DOHH2 (cell line): ENCODE results near the gene DDIT4L.

Experiments used
- H3F3A ChIP-seq: fragments of 200-600 bp; sonication (generic), shearing (Covaris generic); 2 replicates; pipeline ENCODE4 v1.6.0; 2016; ENCODE audit warnings: antibody characterized with exemption, mild to moderate bottlenecking; ENCODE audit not compliant: control insufficient read depth, insufficient read depth
- H3K27ac ChIP-seq: fragments of 200-600 bp; sonication (generic); 2 replicates; pipeline ENCODE4 v1.5.1; 2014; ENCODE audit warnings: low read depth, mild to moderate bottlenecking, low read length, moderate library complexity
- H3K27me3 ChIP-seq: fragments of 200-600 bp; sonication (generic); 2 replicates; pipeline ENCODE4 v1.6.1; 2014; ENCODE audit warnings: mild to moderate bottlenecking, low read length, mixed read lengths; ENCODE audit not compliant: control insufficient read depth
- H3K36me3 ChIP-seq: fragments of 200-600 bp; sonication (generic); 2 replicates; pipeline ENCODE4 v1.6.1; 2014; ENCODE audit warnings: mild to moderate bottlenecking, low read length, moderate library complexity, mixed read lengths; ENCODE audit not compliant: control insufficient read depth
- H3K4me1 ChIP-seq: fragments of 200-600 bp; sonication (generic); 2 replicates; pipeline ENCODE4 v1.6.1; 2014; ENCODE audit warnings: mild to moderate bottlenecking, low read length, mixed read lengths; ENCODE audit not compliant: control insufficient read depth
- H3K4me2 ChIP-seq: fragments of 200-600 bp; sonication (generic); 2 replicates; pipeline ENCODE4 v1.6.0; 2014; ENCODE audit warnings: mild to moderate bottlenecking, low read length, moderate library complexity
- H3K4me3 ChIP-seq: fragments of 200-600 bp; sonication (generic); 2 replicates; pipeline ENCODE4 v1.5.1; 2014; ENCODE audit warnings: mild to moderate bottlenecking, low read length, mixed read lengths
- H3K79me2 ChIP-seq: fragments of 200-600 bp; sonication (generic); 2 replicates; pipeline ENCODE4 v1.6.1; 2014; ENCODE audit warnings: mild to moderate bottlenecking, low read length, mixed read lengths; ENCODE audit not compliant: control insufficient read depth
- H3K9me2 ChIP-seq: fragments of 200-600 bp; sonication (generic); replicated peaks from 2 replicates; pipeline ENCODE4 v1.6.1; 2014; ENCODE audit warnings: mild to moderate bottlenecking, low read length, mixed read lengths; ENCODE audit not compliant: control insufficient read depth
- H3K9me3 ChIP-seq: fragments of 200-600 bp; sonication (generic); 2 replicates; pipeline ENCODE4 v1.6.1; 2014; ENCODE audit warnings: antibody characterized with exemption, low read length, mixed read lengths; ENCODE audit not compliant: control insufficient read depth, insufficient read depth
- H4K20me1 ChIP-seq: fragments of 200-600 bp; sonication (generic); 2 replicates; pipeline ENCODE4 v1.6.0; 2014; ENCODE audit warnings: low read depth, mild to moderate bottlenecking, antibody characterized with exemption, low read length, moderate library complexity; ENCODE audit not compliant: control insufficient read depth, insufficient read depth
- CTCF ChIP-seq: fragments of 200-600 bp; sonication (generic); IDR thresholded peaks from one replicate; pipeline ENCODE4 v1.5.1; 2014; ENCODE audit warnings: antibody characterized with exemption, mild to moderate bottlenecking, low read depth, low read length; ENCODE audit not compliant: poor library complexity, severe bottlenecking
- EZH2phosphoT487 ChIP-seq: fragments of 200-600 bp; sonication (generic); IDR thresholded peaks from 2 replicates; pipeline ENCODE4 v1.6.1; 2017; ENCODE audit warnings: borderline replicate concordance, mild to moderate bottlenecking, antibody characterized with exemption, low read length, moderate library complexity, mixed read lengths

The DDIT4L gene

GRCh38 chr4:100169491-100170485 lies 20.5 kb downstream of the DDIT4L start:
- H3F3A ChIP-seq: no peaks in the 10 kb centered on the region
- H4K20me1 ChIP-seq: no peaks in the 10 kb centered on the region
- no peaks in the 10 kb centered on the region for H3K36me3 ChIP-seq
- H3K27me3 ChIP-seq: no peaks in the 10 kb centered on the region
- H3K4me2 ChIP-seq: no peak overlapping the region
- H3K9me3 ChIP-seq: no peaks in the 10 kb centered on the region
- TF ChIP-seq EZH2phosphoT487 (no peak), CTCF (no peak)
- H3K79me2 ChIP-seq: no peaks in the 10 kb centered on the region
- H3K4me3 ChIP-seq: no peak overlapping the region
- no peaks in the 10 kb centered on the region for H3K9me2 ChIP-seq
- peaks cover 25% of the 10 kb centered on the region for H3K4me1 ChIP-seq
- no peak overlapping the region for H3K27ac ChIP-seq

GRCh38 chr4:100168521-100168920 lies 21.7 kb downstream of the DDIT4L start:
- Histone ChIP-seq H3K9me2 (no peaks in the 10 kb centered on the region), H4K20me1 (no peaks in the 10 kb centered on the region), H3F3A (no peaks in the 10 kb centered on the region), H3K27me3 (no peaks in the 10 kb centered on the region), H3K9me3 (no peaks in the 10 kb centered on the region), H3K4me1 (peaks cover 35% of the 10 kb centered on the region), H3K27ac (no peak overlapping the region), H3K79me2 (no peaks in the 10 kb centered on the region), H3K4me2 (no peak overlapping the region), H3K36me3 (no peaks in the 10 kb centered on the region), H3K4me3 (no peak overlapping the region)
- TF ChIP-seq CTCF (no peak), EZH2phosphoT487 (no peak)

GRCh38 chr4:100166297-100167039 lies 23.8 kb downstream of the DDIT4L start:
- no peaks in the 10 kb centered on the region for H3F3A ChIP-seq
- no peak for TF ChIP-seq CTCF
- TF ChIP-seq EZH2phosphoT487: no peak
- no peaks in the 10 kb centered on the region for H3K27me3 ChIP-seq
- no peaks in the 10 kb centered on the region for H4K20me1 ChIP-seq
- no peaks in the 10 kb centered on the region for H3K36me3 ChIP-seq
- H3K9me3 ChIP-seq: peaks cover 8% of the 10 kb centered on the region; the same call in 1 of the 2 replicates
- H3K4me3 ChIP-seq: no peak overlapping the region
- H3K9me2 ChIP-seq: no peaks in the 10 kb centered on the region
- no peaks in the 10 kb centered on the region for H3K79me2 ChIP-seq
- peaks cover 46% of the 10 kb centered on the region for H3K4me1 ChIP-seq
- peak overlapping the region; percentile 55 for H3K4me2 ChIP-seq
- H3K27ac ChIP-seq: peak overlapping the region; percentile 79
